ENCODE measurements around the gene POU2F2.

POU2F2 gene

DNA sequence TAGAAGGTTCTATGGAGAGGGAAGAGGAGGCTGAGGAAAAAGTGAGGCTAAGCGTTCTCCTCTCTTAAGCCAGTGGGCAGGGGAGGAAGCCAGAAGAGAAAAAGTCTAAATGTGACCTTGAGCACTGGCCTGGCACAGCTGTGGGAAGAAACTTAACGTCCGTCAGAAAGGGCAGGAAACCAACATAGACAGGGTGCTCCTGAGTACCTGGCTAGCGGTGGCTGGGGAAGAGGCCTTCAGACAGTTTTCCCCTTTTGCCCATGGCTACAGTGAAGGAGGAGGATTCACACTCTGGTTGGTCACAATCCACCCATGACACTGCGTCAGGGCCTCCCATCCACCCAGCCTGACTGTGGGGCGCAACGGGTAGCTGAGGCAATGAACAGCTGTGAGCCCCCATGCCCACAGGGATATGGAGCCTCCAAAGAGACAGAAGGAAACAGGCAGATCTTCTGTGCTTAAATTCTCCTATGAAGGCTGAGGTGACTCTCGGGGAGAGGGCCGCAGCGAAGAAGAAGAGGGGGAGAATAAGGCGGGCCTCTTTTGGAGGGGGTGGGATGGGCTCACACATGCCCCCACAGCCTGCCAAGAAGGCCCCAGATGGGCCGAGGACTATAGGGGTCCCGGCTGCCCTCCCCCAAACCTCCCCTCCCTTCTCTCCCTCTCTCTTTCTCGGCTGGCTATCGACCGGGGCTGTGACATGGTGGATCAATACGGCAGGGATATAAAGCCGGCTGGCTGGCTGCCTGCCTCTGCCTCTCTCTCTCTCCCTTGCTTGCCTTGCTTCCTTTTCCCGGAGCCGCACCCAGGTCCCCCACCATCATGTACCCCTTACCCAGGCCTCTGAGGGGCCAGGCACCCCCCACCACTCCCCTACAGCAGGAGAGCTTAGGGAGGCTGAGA, 19.8 kb upstream of the POU2F2 start:
- H3K4me3 ChIP-seq (ENCODE audit: low read depth, low read length): no peak overlapping the region
- in situ Hi-C loops (cut with HindIII; ENCODE audit: low sequenced_read_pairs): no loop called here
- TF ChIP-seq, protein P1, sequence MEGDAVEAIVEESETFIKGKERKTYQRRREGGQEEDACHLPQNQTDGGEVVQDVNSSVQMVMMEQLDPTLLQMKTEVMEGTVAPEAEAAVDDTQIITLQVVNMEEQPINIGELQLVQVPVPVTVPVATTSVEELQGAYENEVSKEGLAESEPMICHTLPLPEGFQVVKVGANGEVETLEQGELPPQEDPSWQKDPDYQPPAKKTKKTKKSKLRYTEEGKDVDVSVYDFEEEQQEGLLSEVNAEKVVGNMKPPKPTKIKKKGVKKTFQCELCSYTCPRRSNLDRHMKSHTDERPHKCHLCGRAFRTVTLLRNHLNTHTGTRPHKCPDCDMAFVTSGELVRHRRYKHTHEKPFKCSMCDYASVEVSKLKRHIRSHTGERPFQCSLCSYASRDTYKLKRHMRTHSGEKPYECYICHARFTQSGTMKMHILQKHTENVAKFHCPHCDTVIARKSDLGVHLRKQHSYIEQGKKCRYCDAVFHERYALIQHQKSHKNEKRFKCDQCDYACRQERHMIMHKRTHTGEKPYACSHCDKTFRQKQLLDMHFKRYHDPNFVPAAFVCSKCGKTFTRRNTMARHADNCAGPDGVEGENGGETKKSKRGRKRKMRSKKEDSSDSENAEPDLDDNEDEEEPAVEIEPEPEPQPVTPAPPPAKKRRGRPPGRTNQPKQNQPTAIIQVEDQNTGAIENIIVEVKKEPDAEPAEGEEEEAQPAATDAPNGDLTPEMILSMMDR (IDR thresholded peaks at IDR 0.05; ENCODE audit: low read depth, low read length): no peak
- no peak for DNase-seq (ENCODE audit: low read depth, low spot score)

DNA sequence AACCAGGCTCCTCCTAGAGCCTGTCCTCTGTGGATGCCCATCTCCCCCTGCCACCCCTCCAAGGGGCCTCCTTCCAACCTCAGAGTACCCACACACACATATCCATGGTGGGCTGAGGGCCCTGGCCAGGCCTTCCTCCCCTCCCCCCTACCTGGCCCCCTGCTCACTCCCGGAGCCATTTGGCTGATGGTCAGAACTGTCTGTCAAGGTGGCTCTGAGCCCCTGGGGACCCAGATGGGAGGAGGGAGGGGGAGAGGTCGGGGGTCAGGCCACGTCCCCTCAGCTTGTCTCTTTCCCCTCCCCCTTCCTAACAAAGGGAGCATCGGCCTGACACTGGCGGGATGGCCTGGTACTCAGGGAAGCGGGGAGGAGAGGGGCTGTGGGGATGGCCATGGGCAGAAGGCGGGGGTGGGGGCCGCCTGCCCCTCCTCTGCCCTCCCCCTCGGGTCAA, 18.7 kb upstream of the POU2F2 start:
- in situ Hi-C loops (cut with HindIII; ENCODE audit: low sequenced_read_pairs): no loop called here
- TF ChIP-seq, protein P1 (IDR thresholded peaks at IDR 0.05; ENCODE audit: low read depth, low read length): no peak
- no peak overlapping the region for H3K4me3 ChIP-seq (ENCODE audit: low read depth, low read length)
- DNase-seq (ENCODE audit: low read depth, low spot score): no peak

DNA sequence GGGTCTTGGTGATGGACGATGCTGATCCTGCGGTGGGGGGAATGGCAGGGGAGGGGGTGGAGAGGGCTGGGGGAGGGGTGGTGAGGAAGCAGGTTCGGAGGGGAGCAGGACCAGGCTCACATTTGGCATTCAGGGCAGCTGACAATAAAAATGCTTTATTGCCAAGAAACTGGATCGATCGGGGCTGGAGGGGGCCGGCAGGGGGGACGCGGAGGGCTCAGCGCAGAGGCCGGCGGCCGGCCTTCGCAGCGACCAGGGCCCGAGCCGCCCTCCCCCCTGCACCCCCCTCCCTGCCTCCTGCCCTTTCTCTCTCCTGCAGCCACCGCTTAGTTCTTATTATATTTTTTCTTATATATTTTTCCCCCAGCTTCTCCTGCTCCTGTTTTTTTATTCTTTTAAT, 18.1 kb upstream of the POU2F2 start:
- in situ Hi-C loops (cut with HindIII; ENCODE audit: low sequenced_read_pairs): no loop called here
- TF ChIP-seq, protein P1 (IDR thresholded peaks at IDR 0.05; ENCODE audit: low read depth, low read length): no peak
- no peak overlapping the region for H3K4me3 ChIP-seq (ENCODE audit: low read depth, low read length)
- no peak for DNase-seq (ENCODE audit: low read depth, low spot score)

DNA sequence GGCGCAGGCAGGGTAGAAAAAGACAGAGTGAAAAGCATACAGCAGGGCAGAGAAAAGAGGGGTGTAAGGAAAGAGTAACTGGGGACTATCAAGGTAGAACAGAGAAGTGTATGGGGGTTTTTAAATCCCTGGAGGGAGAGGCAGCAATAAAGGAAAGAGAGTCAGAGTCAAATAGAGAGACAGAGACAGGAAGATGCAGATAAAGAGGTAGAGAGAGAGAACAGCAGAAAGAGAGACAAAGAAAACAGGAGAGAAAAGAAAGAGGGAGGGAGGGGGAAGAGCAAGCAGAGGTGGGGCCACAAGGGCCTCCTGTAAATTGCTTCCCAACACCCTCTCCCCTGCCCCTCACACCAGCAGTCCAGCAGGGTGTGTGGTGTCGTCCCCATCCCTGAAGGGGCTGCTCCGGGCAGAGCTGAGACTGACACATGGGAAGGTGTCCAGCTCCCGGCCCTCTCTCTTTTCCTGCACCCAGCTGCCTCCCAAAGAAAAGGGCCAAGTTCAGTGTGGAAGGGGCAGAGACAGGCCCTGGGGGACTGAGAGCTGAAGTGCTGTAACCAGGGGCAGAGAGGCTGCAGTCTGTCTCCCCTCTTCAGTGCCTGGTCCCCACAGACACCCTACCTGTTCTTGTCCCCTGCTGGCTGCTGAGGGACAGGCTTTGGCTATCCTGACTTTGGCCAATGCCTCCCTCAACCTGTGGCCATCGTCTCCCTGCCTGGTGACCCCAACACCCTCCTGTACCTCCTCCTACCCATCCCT, 17.4 kb upstream of the POU2F2 start:
- no peak overlapping the region for H3K4me3 ChIP-seq (ENCODE audit: low read depth, low read length)
- DNase-seq (ENCODE audit: low read depth, low spot score): no peak
- in situ Hi-C loops (cut with HindIII; ENCODE audit: low sequenced_read_pairs): no loop called here
- TF ChIP-seq, protein P1 (IDR thresholded peaks at IDR 0.05; ENCODE audit: low read depth, low read length): no peak

DNA sequence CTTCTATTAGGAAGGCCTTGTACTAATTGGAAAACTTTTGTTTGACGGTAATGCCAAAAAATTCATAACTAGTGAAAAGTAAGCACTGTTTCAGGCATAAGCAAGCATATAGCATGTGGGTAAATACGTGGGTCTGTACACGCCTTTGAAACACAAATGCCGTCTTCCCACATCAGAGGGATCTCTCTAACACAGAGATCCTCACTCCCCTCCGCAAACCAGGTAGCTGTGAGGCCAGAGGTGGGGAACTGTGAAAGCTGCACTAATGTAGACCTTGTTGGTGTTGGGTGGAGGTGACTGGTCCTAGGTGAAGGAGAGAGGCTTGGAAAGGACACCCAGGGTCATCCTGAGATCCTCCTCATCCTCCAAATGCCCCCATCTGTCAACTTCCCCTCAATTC, 16.0 kb upstream of the POU2F2 start:
- DNase-seq (ENCODE audit: low read depth, low spot score): no peak
- in situ Hi-C loops (cut with HindIII; ENCODE audit: low sequenced_read_pairs): no loop called here
- TF ChIP-seq, protein P1 (IDR thresholded peaks at IDR 0.05; ENCODE audit: low read depth, low read length): no peak
- no peak overlapping the region for H3K4me3 ChIP-seq (ENCODE audit: low read depth, low read length)

DNA sequence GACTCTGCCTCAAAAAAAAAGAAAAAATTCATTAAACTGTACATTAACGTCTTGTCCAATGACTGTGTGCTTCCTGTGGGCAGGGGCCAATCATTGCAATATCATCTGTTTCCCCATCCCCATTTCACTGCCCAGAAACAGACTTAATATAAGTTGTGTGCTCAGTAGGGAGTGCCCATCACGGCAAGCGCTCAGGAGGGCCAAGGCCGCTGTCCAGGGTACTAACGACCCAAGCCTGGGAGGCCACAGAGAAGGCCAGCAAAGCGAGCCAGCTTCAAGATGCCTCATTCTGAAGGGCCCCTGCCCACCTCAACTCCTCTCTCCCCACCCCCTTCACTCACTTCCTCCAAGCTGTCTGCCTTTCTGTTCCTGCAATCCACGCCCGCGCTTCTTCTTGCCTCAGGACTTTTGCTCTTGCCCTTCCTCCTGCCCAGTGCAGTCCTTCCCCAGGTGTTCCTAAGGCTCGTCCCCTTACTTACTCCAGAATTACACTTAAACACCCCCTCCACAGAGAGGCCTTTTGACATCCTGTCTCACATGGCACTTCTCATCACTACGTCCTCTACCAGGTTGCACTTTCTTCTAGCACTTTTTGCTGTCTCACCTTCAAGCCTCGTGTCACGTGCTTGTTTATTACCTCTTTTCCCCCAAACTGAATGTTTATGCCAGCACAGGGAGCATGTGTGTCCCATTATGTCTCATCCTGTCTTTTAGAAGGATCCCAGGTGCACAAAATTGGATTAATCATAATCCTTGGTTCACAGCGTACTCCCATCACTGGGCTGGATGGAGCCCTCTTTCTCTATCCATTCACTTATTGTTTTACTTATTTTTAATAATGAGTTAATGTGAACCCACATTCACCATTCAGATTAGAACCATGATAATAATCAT, 11.3 kb upstream of the POU2F2 start:
- in situ Hi-C loops (cut with HindIII; ENCODE audit: low sequenced_read_pairs): no loop called here
- TF ChIP-seq, protein P1 (IDR thresholded peaks at IDR 0.05; ENCODE audit: low read depth, low read length): no peak
- DNase-seq (ENCODE audit: low read depth, low spot score): peak; percentile 26
- H3K4me3 ChIP-seq (ENCODE audit: low read depth, low read length): no peak overlapping the region
